ENCODE measurements around the gene SNAPC2.

Gene SNAPC2

GRCh38 chr19:7919610-7920518, at the start of gene SNAPC2:
TSS of gene SNAPC2 (plus strand) at chr19:7920338. CDS start at chr19:7920367, 29 bp downstream.
- peak; percentile 97 for DNase-seq

- DNase-seq, result peak; percentile 61
These were observed 49.3 kb upstream of the SNAPC2 start for GRCh38 chr19:7870571-7871436.

DNA sequence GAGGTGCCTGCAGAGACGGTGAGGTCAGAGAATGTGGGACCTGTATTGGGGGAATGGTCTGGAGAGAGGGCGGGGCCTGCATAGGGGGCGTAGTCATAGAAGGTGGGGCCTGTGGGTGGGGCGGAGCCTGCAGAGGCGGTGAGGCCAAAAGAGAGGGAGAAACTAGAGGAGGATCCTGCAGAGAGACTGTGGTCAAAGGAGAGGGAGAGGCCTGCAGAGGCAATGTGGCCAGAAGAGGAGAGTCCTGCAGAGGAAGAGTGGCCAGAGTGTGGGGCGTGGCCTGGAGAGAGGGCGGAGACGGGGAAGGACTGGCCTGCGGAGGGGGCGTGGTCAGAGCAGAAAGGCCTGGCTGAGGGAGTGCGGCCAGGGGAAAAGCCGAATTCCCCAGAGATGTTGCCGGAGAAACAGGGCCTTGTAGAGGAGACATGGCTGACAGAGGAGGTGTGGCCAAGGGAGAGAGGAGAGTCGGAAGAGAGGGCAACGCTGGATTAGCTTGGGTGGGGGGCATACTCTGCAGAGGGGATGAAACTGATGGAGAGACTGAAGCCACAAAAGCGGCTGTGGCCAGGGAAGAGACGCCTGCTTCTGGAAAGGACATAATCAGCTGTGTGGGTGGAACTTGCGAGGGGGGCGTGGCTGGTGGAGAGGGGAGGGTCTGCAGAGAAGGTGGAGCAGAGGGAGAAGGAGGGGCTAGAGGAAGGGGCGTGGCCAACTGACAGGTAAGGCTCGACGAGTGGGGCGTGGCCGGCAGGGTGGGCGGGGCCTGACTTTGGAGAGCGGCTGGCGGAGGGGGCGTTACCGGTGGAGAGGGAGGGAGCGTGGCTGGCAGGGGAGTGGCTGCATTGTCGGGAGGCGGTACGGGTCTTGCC, 48.5 kb upstream of the SNAPC2 start:
- DNase-seq, result peak; percentile 90

GRCh38 chr19:7872306-7873204, 47.6 kb upstream of the SNAPC2 start:
- no peak for DNase-seq

- no peak for DNase-seq
These were observed 46.6 kb upstream of the SNAPC2 start for GRCh38 chr19:7873304-7874075.

GRCh38 chr19:7874076-7874896, 45.9 kb upstream of the SNAPC2 start, which contains the start of gene PRR36:
TSS of gene PRR36 (minus strand) at chr19:7874390. CDS start at chr19:7873689, 701 bp downstream.
- DNase-seq, result no peak

DNA sequence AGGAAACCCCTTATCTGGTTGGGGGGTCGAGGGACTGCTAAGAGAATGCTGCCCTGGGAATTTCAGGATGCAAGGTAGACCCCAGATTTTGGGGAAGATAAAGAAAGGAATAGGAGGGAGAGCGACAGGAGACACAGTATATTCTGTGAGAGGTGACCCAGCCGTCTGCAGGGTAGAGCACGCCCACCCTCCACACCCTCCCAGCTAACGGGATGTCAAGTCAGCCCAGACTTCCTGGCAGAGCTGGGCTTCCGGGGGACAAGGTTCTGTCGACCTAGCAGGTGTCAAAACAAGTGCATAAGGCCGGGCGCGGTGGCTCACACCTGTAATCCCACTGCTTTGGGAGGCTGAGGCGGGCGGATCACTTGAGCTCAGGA, 45.3 kb upstream of the SNAPC2 start:
- DNase-seq, result no peak

- DNase-seq, result no peak
These were observed 42.8 kb upstream of the SNAPC2 start for GRCh38 chr19:7877249-7877836.

GRCh38 chr19:7879111-7879807, 40.9 kb upstream of the SNAPC2 start:
- no peak for DNase-seq

DNA sequence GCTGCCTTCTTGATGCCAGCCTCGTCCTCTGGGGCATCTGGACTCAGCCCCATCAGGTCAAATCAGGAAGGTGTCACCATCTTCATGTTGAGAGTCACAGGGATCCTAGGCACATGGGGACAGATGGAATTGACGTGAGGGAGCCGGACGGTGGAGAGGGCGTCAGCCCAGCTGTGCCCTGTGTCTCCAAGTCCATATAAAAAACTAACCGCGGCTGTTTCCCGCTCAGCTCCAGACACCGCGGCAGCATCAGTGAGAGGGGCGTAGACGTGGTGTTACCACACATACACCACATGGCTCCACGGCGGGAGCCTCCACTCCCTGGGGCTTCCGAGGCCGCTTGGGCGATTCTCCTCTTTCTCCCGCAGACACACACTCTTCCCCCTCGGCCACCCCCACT, 40.3 kb upstream of the SNAPC2 start:
- DNase-seq, result no peak

GRCh38 chr19:7881910-7882309, 38.2 kb upstream of the SNAPC2 start:
- no peak for DNase-seq

DNA sequence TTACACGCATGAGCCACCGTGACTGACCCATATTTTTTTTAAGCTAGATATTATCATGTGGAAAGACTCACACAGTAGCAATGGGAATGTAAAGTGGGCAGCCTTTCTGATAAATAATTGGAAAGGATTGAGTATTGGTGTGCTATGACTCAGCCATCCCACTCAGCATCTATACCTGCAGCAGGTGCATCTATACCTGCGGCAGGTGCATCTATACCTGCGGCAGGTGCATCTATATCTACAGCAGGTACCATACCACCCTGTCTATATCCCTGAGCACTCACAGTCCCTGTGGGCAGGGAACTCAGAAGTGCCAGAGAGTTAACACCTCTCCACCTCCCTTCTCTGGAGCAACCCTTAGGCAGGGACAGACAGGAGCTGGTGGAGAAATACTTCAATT, 37.0 kb upstream of the SNAPC2 start:
- no peak for DNase-seq

GRCh38 chr19:7883796-7884570, 36.2 kb upstream of the SNAPC2 start:
- no peak for DNase-seq

DNA sequence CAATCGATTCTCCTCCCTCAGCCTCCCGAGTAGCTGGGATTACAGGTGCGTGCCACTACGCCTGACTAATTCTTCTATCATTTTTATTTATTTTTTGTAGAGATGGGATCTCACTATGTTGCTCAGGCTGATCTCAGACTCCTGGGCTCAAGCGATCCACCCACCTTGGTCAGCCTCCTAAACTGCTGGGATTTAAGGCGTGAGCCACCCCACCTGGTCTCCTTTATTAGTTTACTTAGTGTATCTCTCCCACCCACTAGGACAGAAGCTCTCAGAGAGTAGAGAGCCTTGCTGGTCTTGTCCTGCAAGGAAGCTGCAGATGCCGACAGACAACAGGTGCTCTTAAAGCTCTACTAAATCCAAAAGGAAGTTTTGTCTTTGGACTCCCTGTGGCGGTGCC, 34.3 kb upstream of the SNAPC2 start:
- DNase-seq, result no peak

DNA sequence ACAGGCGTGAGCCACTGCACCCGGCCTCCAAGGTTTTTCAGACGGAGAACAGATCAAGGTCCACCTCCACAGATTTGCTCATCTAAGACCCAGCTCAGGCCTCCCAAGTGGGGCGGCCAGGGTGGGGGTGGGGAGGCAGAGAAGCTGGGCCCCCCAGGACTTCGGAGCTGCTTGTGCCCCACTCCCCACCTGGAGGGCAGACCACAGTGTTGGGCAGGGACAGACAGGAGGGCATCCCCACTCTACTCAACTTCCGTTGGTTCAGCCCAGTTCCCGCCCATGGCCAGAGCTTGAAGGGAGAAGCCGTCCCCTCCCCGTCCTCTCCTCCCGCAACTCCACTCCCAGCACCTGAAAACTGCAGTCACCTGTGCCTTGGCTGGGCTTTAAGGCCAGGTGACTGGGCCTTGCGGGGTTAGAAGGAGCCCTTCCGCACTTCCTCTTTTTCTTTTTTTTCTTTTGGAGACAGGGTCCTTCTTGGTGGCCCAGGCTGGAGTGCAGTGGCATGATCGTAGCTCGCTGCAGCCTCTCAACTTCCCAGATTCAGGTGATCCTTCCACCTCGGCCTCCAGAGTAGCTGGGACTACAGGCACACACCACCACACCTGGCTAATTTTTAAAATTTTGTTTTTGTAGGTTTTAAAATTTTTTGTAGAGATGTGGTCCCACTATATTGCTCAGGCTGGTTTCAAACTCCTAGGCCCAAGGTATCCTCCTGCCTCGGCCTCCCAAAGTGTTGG, 32.6 kb upstream of the SNAPC2 start:
- no peak for DNase-seq

DNA sequence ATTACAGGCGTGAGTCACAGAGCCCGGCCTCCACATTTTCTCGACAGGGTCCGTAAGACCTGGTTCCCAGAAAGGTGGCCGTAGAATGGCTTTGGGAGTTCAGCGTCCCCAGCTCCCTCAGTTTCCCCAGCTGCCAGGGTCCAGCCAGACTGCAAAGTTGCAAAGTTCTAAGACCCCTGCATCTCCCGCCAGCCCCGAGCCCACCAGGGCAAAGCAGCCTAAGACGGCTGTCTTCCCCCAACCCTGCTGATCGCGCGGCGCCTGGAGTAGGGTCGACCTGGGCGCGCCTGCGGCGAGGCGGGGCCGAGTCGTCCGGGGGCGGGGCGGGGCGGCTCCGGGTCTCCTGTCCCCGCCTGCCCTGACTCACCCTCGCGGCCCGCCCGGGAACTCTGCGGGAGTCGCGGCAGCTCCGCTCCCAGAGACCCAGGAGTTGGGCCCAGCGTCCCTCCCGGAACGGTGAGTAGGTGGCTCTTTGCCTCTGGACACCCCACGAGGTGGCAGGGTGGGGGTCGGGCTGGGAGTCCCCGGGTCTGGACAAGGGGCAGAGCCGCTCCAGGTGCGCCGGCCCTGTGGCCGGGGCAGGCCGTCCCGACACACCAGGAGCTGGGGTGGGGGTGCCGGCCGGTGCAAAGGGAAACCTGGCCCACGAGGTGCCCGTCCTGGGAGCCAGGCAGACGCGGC, 31.9 kb upstream of the SNAPC2 start, which contains the start of gene LRRC8E:
LRRC8E (plus strand) TSS at position 366 of the 681 bp plus-strand sequence. CDS start 7,094 bp downstream, outside the sequence.
- DNase-seq, result no peak

Measured in CD4-positive, alpha-beta T cell treated with Interleukin-17A for 1 hour (primary cell).